Glomerular endothelial cell (primary cell): ENCODE results near the gene MYO10. TPM values are rescaled to one million over a fixed set of nuclear protein-coding genes. Genes with fewer than 3 reads are reported as not detected.
"Not testable (repeated sequence)": the region's sequence is repeated elsewhere in the genome, so short reads cannot be mapped to it uniquely, and the experiment has no call there.

ENCODE experiments used
- DNase-seq: peaks from one replicate; pipeline ENCODE4 v3.0.0-alpha.2; 2011; ENCODE audit warnings: low read depth, low spot score; ENCODE audit errors: extremely low read depth
- total RNA-seq: library from RNA; depleted of rRNA; stranded (reverse); fragments of >200 nt; gene quantifications from 2 replicates; pipeline ENCODE4 v1.2.3, GENCODE V29; 2015

The MYO10 gene
- total RNA-seq, 1 donor from 2014 or later = 167 TPM

DNA sequence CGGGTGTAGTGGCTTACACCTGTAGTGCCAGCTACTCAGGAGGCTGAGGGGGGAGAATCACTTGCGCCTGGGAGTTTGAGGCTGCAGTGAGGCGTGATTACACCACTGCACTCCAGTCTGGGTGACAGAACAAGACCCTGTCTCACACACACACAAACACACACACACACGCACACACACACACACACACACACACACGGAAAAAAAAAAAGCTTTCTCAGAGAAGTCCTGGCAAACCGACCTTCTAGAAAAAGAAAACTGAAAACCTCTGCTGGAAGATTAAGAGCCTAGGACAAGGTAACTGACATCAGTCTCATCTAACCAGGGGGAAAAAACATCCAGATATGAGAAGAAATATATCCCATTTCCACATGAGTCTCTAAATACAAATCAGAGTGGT, 178.9 kb downstream of the MYO10 start:
- DNase-seq = no peak

- DNase-seq = no peak
Measured at GRCh38 chr5:16756692-16757091, 179.4 kb downstream of the MYO10 start.

DNA sequence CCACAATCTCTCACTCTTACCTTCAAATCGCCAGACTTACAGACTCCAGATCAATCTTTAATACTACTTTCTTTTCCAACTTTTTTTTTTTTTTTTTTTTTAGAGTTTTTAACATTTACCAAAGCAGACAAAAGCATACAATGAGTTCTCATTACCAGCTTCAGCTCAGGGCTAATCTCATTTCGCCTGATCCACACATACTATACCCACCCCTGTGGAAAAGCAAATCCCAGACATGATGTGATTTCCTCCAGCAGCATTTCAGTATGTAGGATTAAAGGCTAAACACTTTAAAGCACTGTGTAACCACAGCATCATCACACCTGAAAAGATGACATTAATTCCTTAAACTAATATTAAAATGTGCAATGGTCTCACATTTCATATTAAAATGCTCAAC, 180.4 kb downstream of the MYO10 start:
- no peak for DNase-seq

DNA sequence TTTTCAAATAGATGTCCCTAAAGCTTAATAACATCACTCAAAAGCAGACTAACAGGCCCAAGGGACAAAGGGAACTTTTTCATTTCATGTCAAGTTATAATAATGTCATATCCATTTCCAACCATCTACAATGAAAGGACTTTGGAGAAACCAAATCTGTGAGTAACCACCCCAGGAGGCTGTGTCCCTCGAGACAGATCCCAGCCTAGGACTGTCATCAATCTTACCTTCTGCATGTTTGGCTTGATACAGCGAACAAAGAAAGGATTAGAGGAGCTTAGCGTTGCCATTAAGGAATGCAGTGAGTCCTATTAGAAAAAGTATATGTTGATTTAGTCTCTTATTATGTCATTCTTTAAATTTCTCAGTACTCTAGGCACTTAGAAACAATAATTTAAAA, 181.5 kb downstream of the MYO10 start:
- no peak for DNase-seq

DNA sequence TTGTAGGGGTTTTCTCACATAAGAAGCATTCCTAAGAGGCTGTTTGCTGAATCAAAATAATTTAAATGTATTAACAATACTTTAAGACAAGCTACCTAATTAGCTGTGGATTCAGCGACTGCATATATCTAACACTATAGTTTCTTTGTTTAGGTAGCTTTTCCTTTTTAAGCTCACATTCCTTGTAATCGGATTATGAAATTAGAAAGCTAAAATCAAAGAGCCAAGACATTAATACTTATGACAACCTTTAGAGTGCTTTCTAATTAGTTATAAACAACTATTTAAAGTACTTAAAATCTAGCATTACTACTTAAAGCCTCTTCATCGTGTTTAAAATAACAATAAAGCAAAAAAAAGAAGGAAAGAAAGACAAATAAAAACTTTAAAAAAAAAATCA, 182.0 kb downstream of the MYO10 start:
- DNase-seq = no peak

DNA sequence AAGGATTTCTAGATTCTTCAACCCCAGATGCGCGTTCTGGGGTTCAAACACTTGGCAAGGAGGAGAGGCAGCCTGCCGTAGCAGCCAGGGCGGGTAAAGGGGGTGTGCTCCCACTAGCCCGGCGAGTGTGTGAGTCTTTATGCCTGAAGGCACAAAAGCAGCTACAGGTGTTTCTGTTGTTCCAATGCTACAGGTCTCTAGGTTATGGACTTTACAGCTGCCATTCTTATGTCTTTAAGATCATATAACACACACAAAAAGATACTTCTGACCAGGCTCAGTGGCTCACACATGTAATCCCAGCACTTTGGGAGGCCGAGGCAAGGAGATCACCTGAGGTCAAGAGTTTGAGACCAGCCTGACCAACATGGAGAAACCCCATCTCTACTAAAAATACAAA, 185.6 kb downstream of the MYO10 start:
- no peak for DNase-seq

DNA sequence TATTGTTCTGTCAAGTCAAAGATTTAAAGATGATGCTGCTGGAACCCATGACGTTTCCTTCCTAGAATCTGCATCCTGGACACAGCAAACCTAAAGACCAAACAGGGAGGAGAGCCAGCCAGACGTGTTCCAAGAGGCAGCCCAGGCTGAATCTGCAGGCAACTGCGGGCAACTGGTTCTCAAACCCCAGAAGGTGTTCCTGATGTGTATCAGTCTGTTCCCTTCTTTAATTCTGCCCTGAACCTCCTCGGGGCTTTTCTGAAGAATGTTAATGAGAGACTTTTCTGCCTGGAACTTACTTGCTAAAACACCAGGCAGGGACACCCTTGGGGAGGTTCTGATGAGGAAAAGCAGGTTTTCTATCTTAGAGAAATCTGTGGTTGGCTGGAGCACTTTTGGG, 186.5 kb downstream of the MYO10 start:
- DNase-seq = no peak

DNA sequence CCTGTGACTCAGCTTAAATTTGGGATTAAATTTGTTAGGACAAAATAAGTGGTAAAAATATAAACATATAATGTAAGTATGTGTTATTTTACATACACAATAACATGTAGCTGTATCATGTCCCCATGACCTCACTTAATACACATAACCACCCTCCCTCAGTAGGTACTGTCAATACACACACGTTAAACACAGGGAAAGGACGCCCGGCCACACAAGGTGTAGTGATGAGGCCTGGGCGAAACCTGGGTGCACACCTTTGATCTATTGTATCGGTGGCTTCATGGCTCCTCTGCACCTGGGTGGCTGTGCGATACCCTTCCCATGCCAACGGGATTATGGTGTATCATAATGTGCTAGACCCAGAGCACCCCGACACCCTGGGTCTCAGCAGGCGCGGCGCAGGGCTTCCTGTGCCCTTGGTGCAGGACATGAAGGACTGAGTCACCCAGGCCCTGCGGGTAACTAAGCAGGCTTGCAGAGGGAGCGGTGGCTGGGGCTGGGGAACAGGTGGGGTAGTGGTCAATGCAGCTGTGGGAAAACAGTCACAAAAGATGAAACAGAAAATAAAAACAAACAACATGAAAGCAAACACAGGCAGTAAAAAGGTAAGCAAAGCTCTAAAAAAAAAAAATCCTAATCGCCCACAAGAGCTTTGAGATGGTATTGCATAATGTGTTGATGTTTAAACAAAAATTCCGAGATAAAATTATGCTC, 191.8 kb downstream of the MYO10 start:
- DNase-seq = no peak

- DNase-seq = peak; percentile 54
Measured at GRCh38 chr5:16742938-16743337, 193.2 kb downstream of the MYO10 start.

- DNase-seq = no peak
Measured at GRCh38 chr5:16740811-16741392, 195.2 kb downstream of the MYO10 start.

DNA sequence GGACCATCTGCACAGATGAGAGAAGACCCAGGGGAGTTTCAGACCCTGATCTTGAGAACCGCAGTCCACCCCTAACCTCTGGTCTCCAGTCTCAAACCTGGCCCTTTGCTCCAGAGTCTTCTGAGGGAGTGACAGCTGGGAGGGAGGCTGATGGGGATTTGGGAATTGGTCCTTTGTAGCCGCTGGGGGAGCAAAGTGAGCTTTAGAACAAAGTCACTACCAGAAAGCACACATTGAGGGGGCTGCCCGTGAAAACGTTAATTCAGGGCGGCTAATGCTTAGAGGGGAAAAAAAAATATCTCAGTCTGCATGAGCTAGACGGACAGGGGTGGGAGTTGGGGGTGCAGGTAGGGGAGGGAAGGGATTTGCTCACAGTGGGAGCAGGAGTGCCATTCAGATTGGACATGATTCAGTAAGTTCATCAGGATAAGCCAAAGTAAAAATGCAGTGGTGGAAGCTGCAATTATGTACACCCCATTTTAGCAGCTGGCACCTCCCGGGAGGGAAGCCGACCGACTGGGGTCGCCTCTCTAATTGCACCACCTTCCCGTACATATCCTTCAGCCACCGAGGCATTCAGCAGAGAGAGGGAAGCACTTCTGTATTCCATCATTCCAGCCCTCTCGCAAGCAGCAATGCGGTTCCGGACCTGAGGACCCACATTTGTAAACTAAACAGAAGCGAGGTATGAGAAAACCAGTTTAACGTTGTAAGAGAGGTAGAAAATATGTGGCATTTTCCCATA, 195.8 kb downstream of the MYO10 start:
- DNase-seq = no peak

GRCh38 chr5:16738393-16738792, 197.7 kb downstream of the MYO10 start:
- not testable (repeated sequence) for DNase-seq

GRCh38 chr5:16737620-16738364, 198.3 kb downstream of the MYO10 start:
- DNase-seq = no peak

- no peak for DNase-seq
Measured at GRCh38 chr5:16737209-16737608, 198.9 kb downstream of the MYO10 start.

DNA sequence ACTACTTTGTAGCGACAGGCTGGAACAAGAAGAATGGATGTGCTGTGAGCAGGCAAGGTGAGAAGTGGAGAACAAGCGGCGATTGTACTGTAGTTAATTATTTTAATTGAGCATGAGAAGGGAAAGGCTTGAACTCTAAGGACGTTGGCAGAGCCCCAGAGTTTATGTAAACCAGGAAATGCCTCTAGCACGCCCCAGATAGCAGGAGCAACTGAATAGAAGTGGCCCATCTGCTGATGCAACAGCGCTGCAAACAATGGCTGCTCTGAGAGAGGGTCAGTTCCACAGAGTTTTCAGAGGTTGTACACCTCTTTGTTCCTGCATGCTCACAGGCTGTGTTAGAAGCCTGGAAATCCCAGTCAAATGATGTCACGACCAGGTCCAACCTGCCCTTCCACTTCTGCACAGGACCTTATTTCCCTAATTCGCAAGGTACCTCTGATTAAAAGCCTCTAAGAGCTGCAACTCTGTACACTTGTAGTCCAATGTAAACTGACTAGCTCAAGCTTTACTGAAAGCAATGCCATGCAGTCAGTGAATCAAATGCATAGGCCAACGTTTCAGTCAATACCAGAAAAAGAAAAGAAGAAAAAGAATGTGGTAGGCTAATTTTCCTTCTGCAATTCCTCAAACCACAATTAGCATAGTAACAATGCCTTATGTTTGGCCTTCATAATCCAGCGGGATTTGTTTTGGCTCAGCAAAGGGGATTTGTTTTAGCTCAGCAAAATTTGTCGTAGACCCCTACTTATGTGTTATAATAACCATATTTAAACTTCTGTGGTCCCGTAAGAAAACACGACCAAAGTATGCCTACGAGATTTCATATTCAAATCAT, 199.7 kb downstream of the MYO10 start:
- DNase-seq = peak; percentile 52

- no peak for DNase-seq
Measured at GRCh38 chr5:16735101-16736060, 200.7 kb downstream of the MYO10 start.

- no peak for DNase-seq
Measured at GRCh38 chr5:16733331-16734006, 202.6 kb downstream of the MYO10 start.

DNA sequence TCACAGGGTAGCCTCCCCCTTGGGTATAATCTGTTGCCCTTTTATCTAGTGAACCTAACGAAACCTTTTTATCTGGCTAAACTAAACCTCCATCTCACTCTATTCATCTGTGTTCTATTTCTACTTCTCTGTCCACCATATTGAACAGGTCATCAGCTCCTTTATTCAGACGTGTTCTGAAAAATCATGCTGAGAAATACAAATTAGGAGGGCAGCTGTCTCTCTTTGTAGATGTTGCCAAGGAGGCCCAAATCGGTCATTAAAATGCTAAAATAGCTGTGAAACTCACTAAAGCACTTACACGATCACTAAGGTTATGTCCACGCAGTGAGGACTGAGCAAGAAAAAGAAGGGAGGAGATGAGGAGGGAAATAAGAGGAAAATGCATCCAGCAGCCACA, 203.7 kb downstream of the MYO10 start:
- no peak for DNase-seq
